ENCODE results near the gene CLN6.

CLN6 gene

GRCh38 chr15:68163191-68163590 is 66.3 kb downstream of the CLN6 start:
- no peak for DNase-seq (ENCODE audit: low read depth in 2 of 2)
- no peak for TF ChIP-seq CTCF (IDR thresholded peaks at IDR 0.05; ENCODE audit: low read depth, low read length)

GRCh38 chr15:68158046-68158628 is 71.4 kb downstream of the CLN6 start:
- no peak overlapping the region for H3K4me3 ChIP-seq (replicated peaks in 1 of 2; ENCODE audit: low read depth in 2 of 2, low read length in 2 of 2)
- TF ChIP-seq CTCF (IDR thresholded peaks at IDR 0.05; ENCODE audit: low read depth, low read length): no peak
- no peak for DNase-seq (ENCODE audit: low read depth in 2 of 2)

More at GRCh38 chr15:68163191-68163590, 66.3 kb downstream of the CLN6 start:
- H3K4me3 ChIP-seq (replicated peaks in 1 of 2; ENCODE audit: low read depth in 2 of 2, low read length in 2 of 2): no peak overlapping the region

- TF ChIP-seq CTCF (IDR thresholded peaks at IDR 0.05; ENCODE audit: low read depth, low read length): no peak
- no peak for DNase-seq (ENCODE audit: low read depth in 2 of 2)
- no peak overlapping the region for H3K4me3 ChIP-seq (replicated peaks in 1 of 2; ENCODE audit: low read depth in 2 of 2, low read length in 2 of 2)
These were observed 72.5 kb downstream of the CLN6 start for GRCh38 chr15:68157074-68157473.

Data from cardiac fibroblast (primary cell).